Measurements from ENCODE around the gene DRAXIN.

DRAXIN gene

GRCh38 chr1:11766429-11766776 is 74.9 kb downstream of the DRAXIN start:
- DNase-seq: no peak

GRCh38 chr1:11767922-11768704 is 76.6 kb downstream of the DRAXIN start:
- DNase-seq: no peak

GRCh38 chr1:11768821-11769220 is 77.3 kb downstream of the DRAXIN start:
- no peak for DNase-seq

GRCh38 chr1:11769274-11769673 is 77.8 kb downstream of the DRAXIN start:
- DNase-seq: no peak

GRCh38 chr1:11770011-11770410 is 78.5 kb downstream of the DRAXIN start:
- DNase-seq: no peak

- DNase-seq: no peak
Observed at GRCh38 chr1:11771481-11772043, 80.1 kb downstream of the DRAXIN start.

- no peak for DNase-seq
Observed at GRCh38 chr1:11772458-11772857, 80.9 kb downstream of the DRAXIN start.

- DNase-seq: no peak
Observed at GRCh38 chr1:11774753-11775152, 83.2 kb downstream of the DRAXIN start.

All from stimulated activated CD4-positive, alpha-beta T cell treated with anti-CD3 and anti-CD28 coated beads, Interleukin-1b, Interleukin-23, amount 100 ng/mL, for 48 hours (primary cell).